IPS-NIHi7 (cell line): ENCODE data around the gene LRRC3B.

Experiments used
- DNase-seq: peaks from one replicate; pipeline ENCODE4 v3.0.0; 2012; ENCODE audit warnings: mixed read lengths; ENCODE audit errors: extremely low spot score

The LRRC3B gene

GRCh38 chr3:26630669-26631389 is 8.3 kb downstream of the LRRC3B start:
- no peak for DNase-seq

GRCh38 chr3:26631390-26631738 is 8.8 kb downstream of the LRRC3B start:
- DNase-seq, result no peak

GRCh38 chr3:26634601-26635000 is 12.0 kb downstream of the LRRC3B start:
- no peak for DNase-seq

GRCh38 chr3:26636096-26636727 is 13.6 kb downstream of the LRRC3B start:
- no peak for DNase-seq

GRCh38 chr3:26637698-26638097 is 15.1 kb downstream of the LRRC3B start:
- no peak for DNase-seq

GRCh38 chr3:26638113-26638512 is 15.5 kb downstream of the LRRC3B start:
- DNase-seq, result no peak

GRCh38 chr3:26639339-26639738 is 16.8 kb downstream of the LRRC3B start:
- no peak for DNase-seq

GRCh38 chr3:26647078-26647477 is 24.5 kb downstream of the LRRC3B start:
- no peak for DNase-seq

- no peak for DNase-seq
Observed at GRCh38 chr3:26648461-26648860, 25.9 kb downstream of the LRRC3B start.

GRCh38 chr3:26652164-26652563 is 29.6 kb downstream of the LRRC3B start:
- no peak for DNase-seq

GRCh38 chr3:26653811-26654425 is 31.3 kb downstream of the LRRC3B start:
- DNase-seq, result no peak

- DNase-seq, result no peak
Observed at GRCh38 chr3:26655231-26655630, 32.7 kb downstream of the LRRC3B start.

GRCh38 chr3:26657348-26657976 is 34.9 kb downstream of the LRRC3B start:
- DNase-seq, result no peak

- no peak for DNase-seq
Observed at GRCh38 chr3:26668171-26668570, 45.6 kb downstream of the LRRC3B start.

GRCh38 chr3:26668696-26669095 is 46.1 kb downstream of the LRRC3B start:
- no peak for DNase-seq

GRCh38 chr3:26675336-26675735 is 52.8 kb downstream of the LRRC3B start:
- no peak for DNase-seq

GRCh38 chr3:26681632-26682031 is 59.1 kb downstream of the LRRC3B start:
- DNase-seq, result no peak

- no peak for DNase-seq
Observed at GRCh38 chr3:26682406-26682805, 59.8 kb downstream of the LRRC3B start.

- DNase-seq, result no peak
Observed at GRCh38 chr3:26683902-26684301, 61.3 kb downstream of the LRRC3B start.

- no peak for DNase-seq
Observed at GRCh38 chr3:26687466-26687865, 64.9 kb downstream of the LRRC3B start.

GRCh38 chr3:26699553-26699952 is 77.0 kb downstream of the LRRC3B start:
- DNase-seq, result no peak

- DNase-seq, result no peak
Observed at GRCh38 chr3:26703519-26703918, 80.9 kb downstream of the LRRC3B start.

- DNase-seq, result no peak
Observed at GRCh38 chr3:26704736-26705135, 82.2 kb downstream of the LRRC3B start.
